GM18909 (cell line): ENCODE results near the gene NEK1.

ENCODE experiments used
- ATAC-seq: cut with Tn5 transposase; IDR thresholded peaks from one replicate; pipeline ENCODE4 v1.9.1; 2021; ENCODE audit warnings: mild to moderate bottlenecking; ENCODE audit not compliant: unreplicated experiment, poor library complexity

Gene NEK1

GRCh38 chr4:169611991-169612870, at the start of gene NEK1:
Gene NEK1, minus strand, starts transcription at chr4:169612583. Its CDS starts 9,953 bp downstream, at chr4:169602630.
- peak; percentile 95 for ATAC-seq

GRCh38 chr4:169661761-169662160, 49.4 kb upstream of the NEK1 start:
- ATAC-seq = no peak

GRCh38 chr4:169660929-169661328, 48.5 kb upstream of the NEK1 start:
- ATAC-seq = no peak

GRCh38 chr4:169659716-169660670, 47.6 kb upstream of the NEK1 start:
- peak; percentile 97 for ATAC-seq

GRCh38 chr4:169658975-169659715, 46.8 kb upstream of the NEK1 start:
- no peak for ATAC-seq

GRCh38 chr4:169658196-169658595, 45.8 kb upstream of the NEK1 start:
- ATAC-seq = no peak

- no peak for ATAC-seq
Observed at GRCh38 chr4:169657470-169658107, 45.2 kb upstream of the NEK1 start.

GRCh38 chr4:169655401-169655800, 43.0 kb upstream of the NEK1 start:
- no peak for ATAC-seq

GRCh38 chr4:169652535-169652934, 40.2 kb upstream of the NEK1 start:
- ATAC-seq = no peak

GRCh38 chr4:169650227-169650936, 38.0 kb upstream of the NEK1 start:
- no peak for ATAC-seq

- no peak for ATAC-seq
Observed at GRCh38 chr4:169649545-169650226, 37.3 kb upstream of the NEK1 start.

GRCh38 chr4:169645627-169646026, 33.2 kb upstream of the NEK1 start:
- no peak for ATAC-seq

GRCh38 chr4:169644802-169645201, 32.4 kb upstream of the NEK1 start:
- ATAC-seq = no peak

- no peak for ATAC-seq
Observed at GRCh38 chr4:169640261-169640870, 28.0 kb upstream of the NEK1 start.

GRCh38 chr4:169634975-169635374, 22.6 kb upstream of the NEK1 start:
- no peak for ATAC-seq

- no peak for ATAC-seq
Observed at GRCh38 chr4:169632896-169633295, 20.5 kb upstream of the NEK1 start.

- ATAC-seq = no peak
Observed at GRCh38 chr4:169630069-169630468, 17.7 kb upstream of the NEK1 start.

GRCh38 chr4:169628579-169628978, 16.2 kb upstream of the NEK1 start:
- ATAC-seq = no peak
